Progenitor cell of endocrine pancreas (in vitro differentiated cells): Measurements from ENCODE around the gene STRIP1. TPM values are rescaled to one million over a fixed set of nuclear protein-coding genes. Genes with fewer than 3 reads are reported as not detected.

ENCODE experiments used
- DNase-seq: peaks from one replicate; pipeline ENCODE4 v3.0.0; 2021; ENCODE audit warnings: low spot score; ENCODE audit not compliant: unreplicated experiment
- H3K27ac Mint-ChIP-seq: 2 replicates; pipeline ENCODE4 v1.8.0; 2021; ENCODE audit warnings: mild to moderate bottlenecking, moderate library complexity, mixed read lengths
- H3K27me3 Mint-ChIP-seq: 2 replicates; pipeline ENCODE4 v1.8.0; 2021; ENCODE audit warnings: mixed read lengths
- H3K36me3 Mint-ChIP-seq: 2 replicates; pipeline ENCODE4 v1.8.0; 2022; ENCODE audit warnings: mixed read lengths; ENCODE audit not compliant: insufficient read depth
- H3K4me1 Mint-ChIP-seq: 2 replicates; pipeline ENCODE4 v1.8.0; 2021; ENCODE audit warnings: low read depth, mixed read lengths
- H3K4me3 Mint-ChIP-seq: 2 replicates; pipeline ENCODE4 v1.8.0; 2021; ENCODE audit warnings: low read depth, mild to moderate bottlenecking, moderate library complexity, mixed read lengths
- H3K9me3 Mint-ChIP-seq: 2 replicates; pipeline ENCODE4 v1.8.0; 2021; ENCODE audit warnings: low read depth, mixed read lengths
- CTCF ChIP-seq: fragments of 200-600 bp; sonication (generic); IDR thresholded peaks from one replicate; pipeline ENCODE4 v1.5.0; 2021; ENCODE audit warnings: antibody characterized with exemption, mild to moderate bottlenecking; ENCODE audit not compliant: unreplicated experiment
- total RNA-seq: library from RNA; stranded (reverse); gene quantifications from 2 replicates; pipeline ENCODE4 v1.2.1, GENCODE V29; 2021

The STRIP1 gene
- total RNA-seq, 1 donor from 2014 or later = 79.1 TPM

- Mint-ChIP-seq H3K9me3 (no peaks in the 10 kb centered on the region), H3K27me3 (peaks cover 16% of the 10 kb centered on the region), H3K4me3 (no peak overlapping the region), H3K4me1 (peaks cover 4% of the 10 kb centered on the region), H3K36me3 (peaks cover 31% of the 10 kb centered on the region), H3K27ac (no peak overlapping the region)
- no peak for DNase-seq
- no peak for TF ChIP-seq CTCF
These were observed 26.2 kb downstream of the STRIP1 start for GRCh38 chr1:110060662-110061060.

- H3K36me3 Mint-ChIP-seq = peaks cover 28% of the 10 kb centered on the region
- H3K9me3 Mint-ChIP-seq = no peaks in the 10 kb centered on the region
- no peak overlapping the region for H3K4me3 Mint-ChIP-seq
- TF ChIP-seq CTCF = no peak
- no peak overlapping the region for H3K27ac Mint-ChIP-seq
- peaks cover 4% of the 10 kb centered on the region for H3K4me1 Mint-ChIP-seq
- peaks cover 22% of the 10 kb centered on the region for H3K27me3 Mint-ChIP-seq
- no peak for DNase-seq
These were observed 26.9 kb downstream of the STRIP1 start for GRCh38 chr1:110061341-110061740.

GRCh38 chr1:110062612-110063011 lies 28.2 kb downstream of the STRIP1 start:
- H3K27me3 Mint-ChIP-seq = peaks cover 35% of the 10 kb centered on the region
- H3K27ac Mint-ChIP-seq = no peak overlapping the region
- peaks cover 4% of the 10 kb centered on the region for H3K4me1 Mint-ChIP-seq
- TF ChIP-seq CTCF = no peak
- no peak for DNase-seq
- H3K36me3 Mint-ChIP-seq = peaks cover 20% of the 10 kb centered on the region
- no peaks in the 10 kb centered on the region for H3K9me3 Mint-ChIP-seq
- no peak overlapping the region for H3K4me3 Mint-ChIP-seq

GRCh38 chr1:110063781-110064180 lies 29.4 kb downstream of the STRIP1 start:
- peaks cover 46% of the 10 kb centered on the region for H3K27me3 Mint-ChIP-seq
- H3K9me3 Mint-ChIP-seq = no peaks in the 10 kb centered on the region
- TF ChIP-seq CTCF = no peak
- H3K4me1 Mint-ChIP-seq = peaks cover 9% of the 10 kb centered on the region
- no peak overlapping the region for H3K4me3 Mint-ChIP-seq
- no peak overlapping the region for H3K27ac Mint-ChIP-seq
- H3K36me3 Mint-ChIP-seq = peaks cover 16% of the 10 kb centered on the region
- no peak for DNase-seq

- Mint-ChIP-seq H3K27ac (no peak overlapping the region), H3K4me1 (peaks cover 9% of the 10 kb centered on the region), H3K27me3 (peaks cover 56% of the 10 kb centered on the region), H3K9me3 (no peaks in the 10 kb centered on the region), H3K36me3 (peaks cover 15% of the 10 kb centered on the region), H3K4me3 (no peak overlapping the region)
- no peak for TF ChIP-seq CTCF
- no peak for DNase-seq
These were observed 30.3 kb downstream of the STRIP1 start for GRCh38 chr1:110064576-110065337.
